ENCODE results near the gene BPIFA1.

Gene BPIFA1

DNA sequence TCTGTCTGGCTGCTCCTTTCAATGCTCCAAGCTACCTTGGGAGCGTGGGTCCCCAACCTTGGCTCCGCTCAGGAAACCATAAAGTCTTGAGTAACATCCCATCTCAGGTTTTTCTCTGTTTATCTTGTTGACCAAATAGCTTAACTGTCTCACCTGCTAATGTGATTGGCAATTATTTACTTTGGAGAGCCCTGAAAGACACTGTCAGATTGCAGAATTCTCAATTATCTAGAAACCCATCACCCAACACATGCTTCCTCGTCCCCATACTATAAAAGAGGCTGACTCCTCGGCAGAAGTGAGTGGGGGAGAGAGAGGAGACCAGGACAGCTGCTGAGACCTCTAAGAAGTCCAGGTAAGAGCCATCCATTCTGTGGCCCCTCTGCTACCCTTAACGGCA lies at the start of gene BPIFA1:
TSS of gene BPIFA1 (plus strand) at position 301 of the 400 bp plus-strand sequence. CDS start 1,716 bp downstream, outside the sequence.
- H3K4me1 Mint-ChIP-seq: no peaks in the 10 kb centered on the region
- DNase-seq (ENCODE audit: low spot score in 2 of 2) (no peak), ATAC-seq (replicated peaks; ENCODE audit: extremely low read depth, poor library complexity, severe bottlenecking) (no peak)
- no peak within 1 kb of the TSS for H3K27ac Mint-ChIP-seq (ENCODE audit: low read depth)
- H3K4me3 Mint-ChIP-seq: no peak within 1 kb of the TSS
- H3K36me3 Mint-ChIP-seq (ENCODE audit: insufficient read depth): no peaks in the 10 kb centered on the region
- H3K9me3 Mint-ChIP-seq: no peaks in the 10 kb centered on the region
- peaks cover 59% of the 10 kb centered on the region for H3K27me3 Mint-ChIP-seq

DNA sequence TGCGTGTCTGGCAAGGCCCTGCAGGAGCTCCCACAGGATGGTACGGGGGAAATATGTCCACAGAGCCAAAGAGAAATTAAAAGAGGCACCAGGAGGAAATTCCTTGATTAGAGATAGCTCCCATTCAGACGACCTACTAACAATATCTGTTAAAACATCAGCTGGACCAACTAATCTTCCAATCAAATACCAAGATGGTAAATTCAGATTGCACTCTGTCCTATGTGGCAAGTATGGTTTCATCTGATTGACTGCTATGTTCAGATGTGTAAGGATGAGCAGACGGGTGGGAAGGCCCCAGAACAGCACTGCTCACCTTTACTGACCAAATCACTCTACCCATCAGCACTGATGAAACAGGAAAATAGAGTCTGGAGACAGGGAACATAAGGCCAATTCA lies 48.3 kb upstream of the BPIFA1 start:
- no peaks in the 10 kb centered on the region for H3K9me3 Mint-ChIP-seq

DNA sequence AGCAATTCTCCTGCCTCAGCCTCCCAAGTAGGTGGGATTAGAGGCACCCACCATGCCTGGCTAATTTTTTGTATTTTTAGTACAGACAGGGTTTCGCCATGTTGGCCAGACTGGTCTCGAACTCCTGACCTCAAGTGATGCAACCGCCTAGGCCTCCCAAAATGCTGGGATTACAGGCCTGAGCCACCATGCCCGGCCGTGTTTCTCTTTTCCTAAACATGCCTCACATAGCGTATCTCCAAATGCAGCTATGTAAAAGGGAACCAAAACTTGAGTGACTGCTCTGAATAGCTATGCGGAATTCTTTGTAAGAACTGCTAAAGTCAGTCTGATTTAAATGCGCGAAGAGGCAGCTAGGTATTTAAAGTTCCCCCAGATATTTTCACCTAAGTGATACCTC lies 47.4 kb upstream of the BPIFA1 start:
- no peak overlapping the region for H3K27ac Mint-ChIP-seq (ENCODE audit: low read depth)
- DNase-seq (ENCODE audit: low spot score in 2 of 2) (no peak), ATAC-seq (replicated peaks; ENCODE audit: extremely low read depth, poor library complexity, severe bottlenecking) (no peak)
- H3K9me3 Mint-ChIP-seq: no peaks in the 10 kb centered on the region
- peaks cover 22% of the 10 kb centered on the region for H3K27me3 Mint-ChIP-seq
- H3K4me1 Mint-ChIP-seq: no peaks in the 10 kb centered on the region
- no peak overlapping the region for H3K4me3 Mint-ChIP-seq
- H3K36me3 Mint-ChIP-seq (ENCODE audit: insufficient read depth): peaks cover 3% of the 10 kb centered on the region

More for the DNA sequence above, 48.3 kb upstream of the BPIFA1 start:
- Mint-ChIP-seq H3K36me3 (ENCODE audit: insufficient read depth) (peaks cover 3% of the 10 kb centered on the region), H3K27ac (ENCODE audit: low read depth) (no peak overlapping the region), H3K4me1 (no peaks in the 10 kb centered on the region), H3K27me3 (peaks cover 31% of the 10 kb centered on the region), H3K4me3 (no peak overlapping the region)
- DNase-seq (ENCODE audit: low spot score in 2 of 2) (no peak), ATAC-seq (replicated peaks; ENCODE audit: extremely low read depth, poor library complexity, severe bottlenecking) (no peak)

- Mint-ChIP-seq H3K4me3 (no peak overlapping the region), H3K27me3 (peaks cover 33% of the 10 kb centered on the region), H3K9me3 (no peaks in the 10 kb centered on the region), H3K4me1 (no peaks in the 10 kb centered on the region), H3K27ac (ENCODE audit: low read depth) (no peak overlapping the region), H3K36me3 (ENCODE audit: insufficient read depth) (peaks cover 3% of the 10 kb centered on the region)
- no peak for DNase-seq (ENCODE audit: low spot score in 2 of 2)
- ATAC-seq (replicated peaks; ENCODE audit: extremely low read depth, poor library complexity, severe bottlenecking): no peak
These were observed 44.3 kb upstream of the BPIFA1 start for GRCh38 chr20:33191484-33191883.

DNA sequence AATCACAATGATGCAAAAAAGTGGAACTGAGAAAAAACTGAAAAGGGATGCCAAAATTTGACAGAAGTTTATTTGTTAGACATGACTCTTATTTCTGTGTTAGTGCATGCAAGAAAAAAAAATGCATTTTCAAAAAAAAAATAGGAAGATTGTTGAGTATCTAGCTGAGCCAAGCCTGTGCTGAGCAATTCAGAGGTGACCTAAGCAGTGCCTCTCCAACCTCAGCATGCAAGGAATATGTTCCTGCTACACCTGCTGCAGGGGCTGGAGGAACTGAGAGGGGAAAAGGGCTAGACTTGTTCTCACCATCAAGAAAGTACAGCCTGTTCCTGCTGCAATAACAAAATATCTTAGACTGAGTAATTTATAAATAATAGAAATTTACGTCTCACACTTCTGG lies 43.8 kb upstream of the BPIFA1 start:
- Mint-ChIP-seq H3K27ac (ENCODE audit: low read depth) (no peak overlapping the region), H3K36me3 (ENCODE audit: insufficient read depth) (peaks cover 3% of the 10 kb centered on the region), H3K27me3 (peaks cover 35% of the 10 kb centered on the region), H3K4me1 (no peaks in the 10 kb centered on the region), H3K9me3 (no peaks in the 10 kb centered on the region), H3K4me3 (no peak overlapping the region)
- no peak for ATAC-seq (replicated peaks; ENCODE audit: extremely low read depth, poor library complexity, severe bottlenecking)
- DNase-seq (ENCODE audit: low spot score in 2 of 2): no peak

GRCh38 chr20:33192912-33193501 lies 42.8 kb upstream of the BPIFA1 start:
- Mint-ChIP-seq H3K9me3 (no peaks in the 10 kb centered on the region), H3K27ac (ENCODE audit: low read depth) (no peak overlapping the region), H3K4me1 (no peaks in the 10 kb centered on the region), H3K36me3 (ENCODE audit: insufficient read depth) (peaks cover 3% of the 10 kb centered on the region), H3K4me3 (no peak overlapping the region), H3K27me3 (peaks cover 35% of the 10 kb centered on the region)
- no peak for DNase-seq (ENCODE audit: low spot score in 2 of 2)
- no peak for ATAC-seq (replicated peaks; ENCODE audit: extremely low read depth, poor library complexity, severe bottlenecking)

DNA sequence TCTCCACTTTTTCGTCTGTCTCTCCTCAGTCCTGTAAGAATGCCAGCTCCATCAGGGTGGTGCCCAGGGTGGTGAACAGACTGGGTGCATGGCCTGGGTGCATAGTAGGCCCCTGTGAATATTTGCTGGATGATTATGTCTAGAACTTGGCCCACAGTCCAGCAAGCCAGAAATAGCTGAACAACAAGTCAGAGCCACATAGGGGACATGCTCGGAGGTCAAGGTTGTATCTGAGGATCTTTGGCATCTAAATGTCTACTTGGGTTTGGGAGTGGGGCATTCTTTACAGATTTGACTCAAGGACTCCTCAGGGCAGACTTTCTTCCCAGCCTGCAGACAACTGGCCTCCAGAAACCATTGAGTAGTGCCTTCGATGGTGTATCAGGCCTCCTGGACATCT lies 36.8 kb upstream of the BPIFA1 start:
- DNase-seq (ENCODE audit: low spot score in 2 of 2) (no peak), ATAC-seq (replicated peaks; ENCODE audit: extremely low read depth, poor library complexity, severe bottlenecking) (no peak)
- no peaks in the 10 kb centered on the region for H3K36me3 Mint-ChIP-seq (ENCODE audit: insufficient read depth)
- H3K27ac Mint-ChIP-seq (ENCODE audit: low read depth): no peak overlapping the region
- no peak overlapping the region for H3K4me3 Mint-ChIP-seq
- peaks cover 64% of the 10 kb centered on the region for H3K27me3 Mint-ChIP-seq
- no peaks in the 10 kb centered on the region for H3K9me3 Mint-ChIP-seq
- H3K4me1 Mint-ChIP-seq: no peaks in the 10 kb centered on the region

- no peaks in the 10 kb centered on the region for H3K9me3 Mint-ChIP-seq
- no peaks in the 10 kb centered on the region for H3K36me3 Mint-ChIP-seq (ENCODE audit: insufficient read depth)
- H3K4me3 Mint-ChIP-seq: no peak overlapping the region
- H3K27me3 Mint-ChIP-seq: peaks cover 64% of the 10 kb centered on the region
- DNase-seq (ENCODE audit: low spot score in 2 of 2) (no peak), ATAC-seq (replicated peaks; ENCODE audit: extremely low read depth, poor library complexity, severe bottlenecking) (no peak)
- H3K27ac Mint-ChIP-seq (ENCODE audit: low read depth): no peak overlapping the region
- no peaks in the 10 kb centered on the region for H3K4me1 Mint-ChIP-seq
These were observed 33.3 kb upstream of the BPIFA1 start for GRCh38 chr20:33202451-33202850.

GRCh38 chr20:33203444-33203843 lies 32.4 kb upstream of the BPIFA1 start:
- Mint-ChIP-seq H3K4me1 (no peaks in the 10 kb centered on the region), H3K27ac (ENCODE audit: low read depth) (no peak overlapping the region), H3K4me3 (no peak overlapping the region), H3K9me3 (no peaks in the 10 kb centered on the region), H3K27me3 (peaks cover 70% of the 10 kb centered on the region), H3K36me3 (ENCODE audit: insufficient read depth) (no peaks in the 10 kb centered on the region)
- DNase-seq (ENCODE audit: low spot score in 2 of 2) (no peak), ATAC-seq (replicated peaks; ENCODE audit: extremely low read depth, poor library complexity, severe bottlenecking) (no peak)

- ATAC-seq (replicated peaks; ENCODE audit: extremely low read depth, poor library complexity, severe bottlenecking) (no peak), DNase-seq (ENCODE audit: low spot score in 2 of 2) (no peak)
- H3K36me3 Mint-ChIP-seq (ENCODE audit: insufficient read depth): no peaks in the 10 kb centered on the region
- H3K27ac Mint-ChIP-seq (ENCODE audit: low read depth): no peak overlapping the region
- H3K4me1 Mint-ChIP-seq: peaks cover 5% of the 10 kb centered on the region
- no peak overlapping the region for H3K4me3 Mint-ChIP-seq
- H3K9me3 Mint-ChIP-seq: peaks cover 6% of the 10 kb centered on the region
- peaks cover 83% of the 10 kb centered on the region for H3K27me3 Mint-ChIP-seq
These were observed 26.0 kb upstream of the BPIFA1 start for GRCh38 chr20:33209789-33210188.

- peaks cover 5% of the 10 kb centered on the region for H3K4me1 Mint-ChIP-seq
- DNase-seq (ENCODE audit: low spot score in 2 of 2) (no peak), ATAC-seq (replicated peaks; ENCODE audit: extremely low read depth, poor library complexity, severe bottlenecking) (no peak)
- H3K9me3 Mint-ChIP-seq: peaks cover 6% of the 10 kb centered on the region
- H3K36me3 Mint-ChIP-seq (ENCODE audit: insufficient read depth): no peaks in the 10 kb centered on the region
- peaks cover 83% of the 10 kb centered on the region for H3K27me3 Mint-ChIP-seq
- no peak overlapping the region for H3K4me3 Mint-ChIP-seq
- H3K27ac Mint-ChIP-seq (ENCODE audit: low read depth): no peak overlapping the region
These were observed 25.4 kb upstream of the BPIFA1 start for GRCh38 chr20:33210371-33210770.

DNA sequence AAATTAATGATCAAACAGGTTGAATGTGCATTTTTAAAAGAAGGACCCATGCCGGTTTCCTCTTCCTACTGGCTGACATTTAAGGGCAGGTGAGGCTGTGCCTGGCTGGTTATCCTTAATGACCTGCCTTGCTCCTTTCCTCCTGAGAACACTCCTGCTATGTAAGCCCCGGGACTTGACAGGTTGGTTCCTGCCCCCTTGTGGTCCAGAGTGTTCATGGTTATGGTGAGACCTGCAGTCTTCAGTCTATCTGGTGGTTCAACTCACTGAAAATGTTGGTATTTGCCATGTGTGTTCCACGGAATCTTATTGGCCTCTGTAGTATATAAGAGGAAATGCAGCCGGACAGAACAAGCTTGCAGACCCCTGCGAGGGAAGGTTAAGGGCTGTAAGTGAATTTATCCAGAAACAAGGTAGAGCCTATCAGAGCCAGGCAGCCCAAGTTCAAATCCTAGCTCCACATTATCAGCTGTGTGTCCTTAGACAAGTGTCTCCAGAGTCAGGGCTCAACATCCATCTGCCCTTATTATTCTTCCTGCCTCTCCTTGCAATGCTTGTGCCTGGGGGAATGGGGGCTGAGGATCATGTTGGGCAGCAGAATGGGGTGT lies 23.9 kb upstream of the BPIFA1 start:
- H3K36me3 Mint-ChIP-seq (ENCODE audit: insufficient read depth): no peaks in the 10 kb centered on the region
- DNase-seq (ENCODE audit: low spot score in 2 of 2): no peak

GRCh38 chr20:33217052-33217451 lies 18.7 kb upstream of the BPIFA1 start, which contains the start of gene BPIFA3:
TSS of gene BPIFA3 (plus strand) at chr20:33217352. CDS start at chr20:33217537, 185 bp downstream.
- peaks cover 2% of the 10 kb centered on the region for H3K36me3 Mint-ChIP-seq (ENCODE audit: insufficient read depth)
- no peak within 1 kb of the TSS for H3K27ac Mint-ChIP-seq (ENCODE audit: low read depth)
- peaks cover 86% of the 10 kb centered on the region for H3K27me3 Mint-ChIP-seq
- no peaks in the 10 kb centered on the region for H3K9me3 Mint-ChIP-seq
- H3K4me3 Mint-ChIP-seq: no peak within 1 kb of the TSS
- DNase-seq (ENCODE audit: low spot score in 2 of 2) (no peak), ATAC-seq (replicated peaks; ENCODE audit: extremely low read depth, poor library complexity, severe bottlenecking) (no peak)
- H3K4me1 Mint-ChIP-seq: no peaks in the 10 kb centered on the region

More for the DNA sequence above, 23.9 kb upstream of the BPIFA1 start:
- peaks cover 5% of the 10 kb centered on the region for H3K4me1 Mint-ChIP-seq
- H3K9me3 Mint-ChIP-seq: peaks cover 6% of the 10 kb centered on the region
- H3K27me3 Mint-ChIP-seq: peaks cover 97% of the 10 kb centered on the region
- H3K27ac Mint-ChIP-seq (ENCODE audit: low read depth): no peak overlapping the region
- no peak for ATAC-seq (replicated peaks; ENCODE audit: extremely low read depth, poor library complexity, severe bottlenecking)
- no peak overlapping the region for H3K4me3 Mint-ChIP-seq

Measured in central memory CD8-positive, alpha-beta T cell (primary cell).